GM12878 (cell line): ENCODE results near the gene ADCY6. TPM values are rescaled to one million over a fixed set of nuclear protein-coding genes. Genes with fewer than 3 reads are reported as not detected.

Experiments
- ATAC-seq: fragments of 200-7000 bp; cut with Tn5 transposase; 3 replicates; pipeline ENCODE4 v1.9.1; 2020; ENCODE audit warnings: mild to moderate bottlenecking, moderate library complexity
- BruUV-seq: library from RNA; stranded (reverse); fragments of 400-500 nt; replicated peaks from 2 replicates; lab custom pipeline; 2021; lab: Mats Ljungman, UMichigan
- CTCF ChIA-PET: fragments of 300-600 bp; sonication (Branson Sonifier 250); formaldehyde crosslinking; extraction: SDS; loops from one replicate; lab custom pipeline; 2021; ENCODE audit warnings: inconsistent platforms; lab: Yijun Ruan, JAX
- POLR2A ChIA-PET: fragments of 350-600 bp; formaldehyde crosslinking; extraction: SDS; loops from one replicate; lab custom pipeline; 2021; ENCODE audit warnings: inconsistent platforms; lab: Charles Lee
- RAD21 ChIA-PET: fragments of 300-600 bp; sonication (Branson Sonifier 250); formaldehyde crosslinking; loops from one replicate; lab custom pipeline; 2023; ENCODE audit warnings: antibody characterized with exemption; ENCODE audit not compliant: unreplicated experiment; lab: Charles Lee
- SMC1A ChIA-PET: fragments of 300-600 bp; sonication (Branson Sonifier 250); formaldehyde crosslinking; loops from one replicate; lab custom pipeline; 2023; ENCODE audit not compliant: unreplicated experiment, uncharacterized antibody; lab: Charles Lee
- DNase-seq: peaks from one replicate; pipeline ENCODE4 v3.0.0-alpha.2; 2011; ENCODE audit warnings: low read depth, low spot score
- FAIRE-seq: peaks from 3 replicates; lab custom pipeline; 2011; peaks lifted over from hg19 to GRCh38; lab: Jason Lieb, UNC
- H2AFZ ChIP-seq: 2 replicates; pipeline ENCODE4 v1.6.0; 2011; ENCODE audit warnings: low read depth, low read length, control low read depth; ENCODE audit not compliant: control insufficient read depth
- H3K27ac ChIP-seq: 2 replicates; pipeline ENCODE4 v1.5.1; 2011; ENCODE audit warnings: control low read depth; ENCODE audit not compliant: control insufficient read depth, insufficient read depth
- H3K27me3 ChIP-seq, 2 experiments: replicated peaks in 1 of 2; 2 replicates each; pipeline versions ENCODE4 v1.6.0 to v1.6.1; 2011; ENCODE audit warnings: low read length in 1 of 2; ENCODE audit not compliant: control insufficient read depth in 2 of 2, insufficient read depth in 2 of 2
- H3K36me3 ChIP-seq, 2 experiments: 2 replicates each; pipeline ENCODE4 v1.5.1; 2011; ENCODE audit warnings: low read length in 1 of 2; ENCODE audit not compliant: control insufficient read depth in 2 of 2, insufficient read depth in 2 of 2
- H3K4me1 ChIP-seq: 2 replicates; pipeline ENCODE4 v1.6.1; 2011; ENCODE audit warnings: mild to moderate bottlenecking, low read length, moderate library complexity, mixed read lengths; ENCODE audit not compliant: control insufficient read depth, insufficient read depth
- H3K4me2 ChIP-seq: 2 replicates; pipeline ENCODE4 v1.6.0; 2011; ENCODE audit warnings: control low read depth; ENCODE audit not compliant: control insufficient read depth, insufficient read depth
- H3K4me3 ChIP-seq: fragments of 200-600 bp; sonication (generic); 2 replicates; pipeline ENCODE4 v1.5.1; 2016
- H3K79me2 ChIP-seq: 2 replicates; pipeline ENCODE4 v1.6.0; 2011; ENCODE audit warnings: low read length; ENCODE audit not compliant: control insufficient read depth, insufficient read depth
- H3K9ac ChIP-seq: 2 replicates; pipeline ENCODE4 v1.8.0; 2011; ENCODE audit warnings: low read length, control low read depth, mixed read lengths; ENCODE audit not compliant: control insufficient read depth, insufficient read depth
- H3K9me3 ChIP-seq: replicated peaks from 3 replicates; pipeline ENCODE4 v1.5.1; 2011; ENCODE audit warnings: mild to moderate bottlenecking, low read length; ENCODE audit not compliant: control insufficient read depth, insufficient read depth
- H4K20me1 ChIP-seq: 2 replicates; pipeline ENCODE4 v1.6.0; 2011; ENCODE audit not compliant: control insufficient read depth, insufficient read depth
- CEBPB ChIP-seq, 2 experiments: fragments of 150-350 bp in 1 of 2; IDR thresholded peaks; 2 replicates each; pipeline ENCODE4 v1.6.1; 2012 to 2014; ENCODE audit warnings: low read depth in 2 of 2, low read length in 2 of 2, borderline replicate concordance in 1 of 2, inconsistent platforms in 1 of 2
- CHD1 ChIP-seq: IDR thresholded peaks from 2 replicates; pipeline ENCODE4 v1.6.1; 2012; ENCODE audit warnings: low read depth, low read length, improper control_type of control experiment
- EGR1 ChIP-seq, 2 experiments: IDR thresholded peaks; 1 replicate in 1 of 2; 2 replicates in 1 of 2; pipeline ENCODE4 v1.6.1; 2011 to 2012; ENCODE audit warnings: low read depth in 2 of 2, low read length in 2 of 2, borderline replicate concordance in 1 of 2, mild to moderate bottlenecking in 1 of 2, moderate library complexity in 1 of 2
- FOXK2 ChIP-seq: fragments of 450-650 bp; IDR thresholded peaks from 2 replicates; pipeline ENCODE4 v1.6.1; 2017; ENCODE audit warnings: mild to moderate bottlenecking, moderate library complexity
- GABPA ChIP-seq: IDR thresholded peaks from 2 replicates; pipeline ENCODE4 v1.6.1; 2014; ENCODE audit warnings: antibody characterized with exemption, low read depth, mild to moderate bottlenecking, inconsistent platforms
- IRF3 ChIP-seq: fragments of 450-650 bp; IDR thresholded peaks from 2 replicates; pipeline ENCODE4 v1.6.1; 2014; ENCODE audit warnings: mild to moderate bottlenecking
- NKRF ChIP-seq: fragments of 450-650 bp; conservative IDR thresholded peaks from 2 replicates; pipeline ENCODE4 v1.6.1; 2017; ENCODE audit warnings: mild to moderate bottlenecking, moderate library complexity
- SIX5 ChIP-seq: IDR thresholded peaks from 2 replicates; pipeline ENCODE4 v1.6.1; 2011; ENCODE audit warnings: mild to moderate bottlenecking, low read depth, low read length, moderate library complexity; ENCODE audit not compliant: severe bottlenecking
- TAF1 ChIP-seq: IDR thresholded peaks from 2 replicates; pipeline ENCODE4 v1.6.1; 2011; ENCODE audit warnings: mild to moderate bottlenecking, low read depth, low read length, borderline replicate concordance
- ZBTB11 ChIP-seq: fragments of 450-650 bp; formaldehyde crosslinking; IDR thresholded peaks from 2 replicates; pipeline ENCODE4 v1.5.0; 2022; ENCODE audit warnings: mild to moderate bottlenecking, missing genetic modification characterization
- ZNF217 ChIP-seq: fragments of 450-650 bp; IDR thresholded peaks from 2 replicates; pipeline ENCODE4 v1.6.1; 2017; ENCODE audit warnings: antibody characterized with exemption, mild to moderate bottlenecking
- ZNF687 ChIP-seq: fragments of 450-650 bp; IDR thresholded peaks from 2 replicates; pipeline ENCODE4 v1.6.1; 2017; ENCODE audit warnings: mild to moderate bottlenecking, moderate library complexity
- WGBS: methylation state at CpG from one replicate; pipeline ENCODE4 v1.1.6; 2016; ENCODE audit warnings: low lambda C conversion rate; ENCODE audit not compliant: insufficient replicate concordance, insufficient coverage; ENCODE audit errors: missing lambda C conversion rate; 5-methylcytosine and 5-hydroxymethylcytosine counted together
- in situ Hi-C: fragments of 300-500 bp; cut with MboI; formaldehyde crosslinking; loops from 9 replicates; pipeline ENCODE4 v1.14.3; 2018; ENCODE audit warnings: mixed read lengths
- intact Hi-C: fragments of 100-400 bp; cut with micrococcal nuclease; formaldehyde crosslinking; loops from one replicate; pipeline ENCODE4 v1.14.2; 2022; ENCODE audit not compliant: unreplicated experiment
- polyA plus RNA-seq, 11 experiments: library from polyadenylated mRNA; depleted of rRNA in 4 of 11; unstranded in 6 of 11; stranded (reverse) in 5 of 11; fragments of >200 nt; fragmentation: Nextera tagmentation in 4 of 11; fragmentation: Illumina TruSeq in 1 of 11; extraction: Ambion mirVana in 4 of 11; extraction: Trizol in 1 of 11; gene quantifications; 1 replicate in 1 of 11; 2 replicates in 10 of 11; pipeline versions ENCODE4 v1.2.1 to v1.2.3, GENCODE V29; 2011 to 2016; ENCODE audit warnings: inconsistent platforms in 2 of 11, missing spikeins in 2 of 11, low read depth in 1 of 11
- total RNA-seq, 4 experiments: library from RNA; depleted of rRNA in 3 of 4; stranded (reverse); fragments of >200 nt in 3 of 4; fragmentation: Illumina TruSeq in 1 of 4; extraction: Trizol in 1 of 4; gene quantifications; 2 replicates each; pipeline versions ENCODE4 v1.2.1 to v1.2.3, GENCODE V29; 2013 to 2021

ADCY6 gene
- total and polyA plus RNA-seq, 10 of the 15 experiments (the other 5 are each of a cell fraction or from before 2014, with no cell fraction given), result 0.03 to 2.0 (median 0.14) TPM; not detected in 1

- in situ Hi-C loops, result loop anchor here (5.0 kb wide), 1 partner anchor 46 kb away; no protein-coding TSS in a partner anchor
- no peak overlapping the region for H2AFZ ChIP-seq
- WGBS, result 0% methylated on average over 2 of the region's 2 CpGs
- no peak for TF ChIP-seq CHD1
- TF ChIP-seq ZNF217, result no peak
- no peak for TF ChIP-seq IRF3
- TF ChIP-seq ZNF687, result no peak
- no peak for TF ChIP-seq EGR1 (IDR thresholded peaks at IDR 0.05; ENCODE audit: borderline replicate concordance in 1 of 2, low read depth in 2 of 2, low read length in 2 of 2)
- TF ChIP-seq NKRF, result no peak
- no peak for TF ChIP-seq ZBTB11 (CRISPR knock-in tag)
- TF ChIP-seq CEBPB (IDR thresholded peaks at IDR 0.05; ENCODE audit: borderline replicate concordance in 1 of 2, low read depth in 2 of 2, low read length in 2 of 2), result no peak
- TF ChIP-seq GABPA, result no peak
- no peak for TF ChIP-seq TAF1
- TF ChIP-seq FOXK2, result no peak
- TF ChIP-seq SIX5, result no peak
Observed at GRCh38 chr12:48750769-48751356, 38.0 kb downstream of the ADCY6 start.

More at GRCh38 chr12:48750769-48751356, 38.0 kb downstream of the ADCY6 start:
- DNase-seq, result no peak
- FAIRE-seq, result no peak
- no peaks in the 10 kb centered on the region for H3K36me3 ChIP-seq
- POLR2A ChIA-PET, result no interaction called here
- RAD21 ChIA-PET, result interaction anchor here (0.7 to 1.7 kb wide), 4 partner anchors 8 to 45 kb away, joined by 3 to 14 read pairs (median 3); no protein-coding TSS in a partner anchor
- ATAC-seq, result no peak
- H4K20me1 ChIP-seq, result no peaks in the 10 kb centered on the region
- H3K4me2 ChIP-seq, result no peak overlapping the region
- H3K27me3 ChIP-seq, result no peaks in the 10 kb centered on the region; a peak in 1 of 4 replicates
- no peak overlapping the region for H3K4me3 ChIP-seq
- no peaks in the 10 kb centered on the region for H3K9me3 ChIP-seq
- SMC1A ChIA-PET, result interaction anchor here (0.6 to 8.0 kb wide), 3 partner anchors 43 to 552 kb away, joined by 3 to 182 read pairs (median 6); partner anchors contain the start of gene DDX23
- no TSS peak for BruUV-seq
- no peak overlapping the region for H3K27ac ChIP-seq
- CTCF ChIA-PET, result interaction anchor here (0.6 to 15.9 kb wide), 5 partner anchors 12 to 237 kb away, joined by 3 to 405 read pairs (median 4); no protein-coding TSS in a partner anchor
- no peak overlapping the region for H3K9ac ChIP-seq
- H3K79me2 ChIP-seq, result no peaks in the 10 kb centered on the region
- no peaks in the 10 kb centered on the region for H3K4me1 ChIP-seq
- intact Hi-C loops, result no loop called here
